ENCODE measurements around the gene ANXA2R. TPM values are rescaled to one million over a fixed set of nuclear protein-coding genes. Genes with fewer than 3 reads are reported as not detected.

Gene ANXA2R
- total and polyA plus RNA-seq, 9 of the 15 experiments (the other 6 are each of a cell fraction or from before 2014, with no cell fraction given) = 2.1 to 4.8 (median 3.4) TPM

DNA sequence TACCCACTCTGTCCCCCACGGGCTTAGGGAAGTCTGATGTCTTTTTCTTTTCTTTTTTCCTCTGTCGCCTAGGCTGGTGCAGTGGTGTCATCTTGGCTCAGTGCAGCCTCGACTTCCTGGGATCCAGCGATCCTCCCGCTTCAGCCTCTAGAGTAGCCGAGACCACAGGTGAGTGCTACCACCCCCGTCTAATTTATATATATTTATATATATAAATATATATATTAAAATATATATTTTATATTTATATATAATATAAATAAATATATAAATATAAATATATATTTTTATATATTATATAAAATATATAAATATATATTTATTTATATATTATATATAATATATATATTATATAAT, 3.3 kb upstream of the ANXA2R start (continued):
- TF ChIP-seq, protein P1, sequence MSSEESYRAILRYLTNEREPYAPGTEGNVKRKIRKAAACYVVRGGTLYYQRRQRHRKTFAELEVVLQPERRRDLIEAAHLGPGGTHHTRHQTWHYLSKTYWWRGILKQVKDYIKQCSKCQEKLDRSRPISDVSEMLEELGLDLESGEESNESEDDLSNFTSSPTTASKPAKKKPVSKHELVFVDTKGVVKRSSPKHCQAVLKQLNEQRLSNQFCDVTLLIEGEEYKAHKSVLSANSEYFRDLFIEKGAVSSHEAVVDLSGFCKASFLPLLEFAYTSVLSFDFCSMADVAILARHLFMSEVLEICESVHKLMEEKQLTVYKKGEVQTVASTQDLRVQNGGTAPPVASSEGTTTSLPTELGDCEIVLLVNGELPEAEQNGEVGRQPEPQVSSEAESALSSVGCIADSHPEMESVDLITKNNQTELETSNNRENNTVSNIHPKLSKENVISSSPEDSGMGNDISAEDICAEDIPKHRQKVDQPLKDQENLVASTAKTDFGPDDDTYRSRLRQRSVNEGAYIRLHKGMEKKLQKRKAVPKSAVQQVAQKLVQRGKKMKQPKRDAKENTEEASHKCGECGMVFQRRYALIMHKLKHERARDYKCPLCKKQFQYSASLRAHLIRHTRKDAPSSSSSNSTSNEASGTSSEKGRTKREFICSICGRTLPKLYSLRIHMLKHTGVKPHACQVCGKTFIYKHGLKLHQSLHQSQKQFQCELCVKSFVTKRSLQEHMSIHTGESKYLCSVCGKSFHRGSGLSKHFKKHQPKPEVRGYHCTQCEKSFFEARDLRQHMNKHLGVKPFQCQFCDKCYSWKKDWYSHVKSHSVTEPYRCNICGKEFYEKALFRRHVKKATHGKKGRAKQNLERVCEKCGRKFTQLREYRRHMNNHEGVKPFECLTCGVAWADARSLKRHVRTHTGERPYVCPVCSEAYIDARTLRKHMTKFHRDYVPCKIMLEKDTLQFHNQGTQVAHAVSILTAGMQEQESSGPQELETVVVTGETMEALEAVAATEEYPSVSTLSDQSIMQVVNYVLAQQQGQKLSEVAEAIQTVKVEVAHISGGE (CRISPR knock-in tag; IDR thresholded peaks at IDR 0.05) = no peak
- TF ChIP-seq ASH1L (IDR thresholded peaks at IDR 0.05; ENCODE audit: borderline replicate concordance, low read depth, partially characterized antibody) = peak; percentile 19
- TF ChIP-seq NELFE (IDR thresholded peaks at IDR 0.05; ENCODE audit: insufficient read depth, insufficient read length) = no peak
- peak; percentile 64; the same call in 1 of the 2 replicates for TF ChIP-seq SMARCA5 (IDR thresholded peaks at IDR 0.05)
- 0 out of 2 replicates have a peak, but pooled peaks have one; percentile 44 for TF ChIP-seq ZEB2 (IDR thresholded peaks at IDR 0.05)
- TF ChIP-seq ZFP36 (IDR thresholded peaks at IDR 0.05; ENCODE audit: low read depth, low read length, partially characterized antibody) = peak; percentile 0
- peak; percentile 87 for TF ChIP-seq NFATC3 (IDR thresholded peaks at IDR 0.05)
- TF ChIP-seq THRAP3 (IDR thresholded peaks at IDR 0.05; ENCODE audit: borderline replicate concordance) = 0 out of 2 replicates have a peak, but pooled peaks have one; percentile 10
- no peak; the same call in 1 of the 2 replicates for TF ChIP-seq TRIM28 (IDR thresholded peaks at IDR 0.05)
- TF ChIP-seq HDAC2 (IDR thresholded peaks at IDR 0.05) = 0 out of 2 replicates have a peak, but pooled peaks have one; percentile 68
- TF ChIP-seq, protein P2, sequence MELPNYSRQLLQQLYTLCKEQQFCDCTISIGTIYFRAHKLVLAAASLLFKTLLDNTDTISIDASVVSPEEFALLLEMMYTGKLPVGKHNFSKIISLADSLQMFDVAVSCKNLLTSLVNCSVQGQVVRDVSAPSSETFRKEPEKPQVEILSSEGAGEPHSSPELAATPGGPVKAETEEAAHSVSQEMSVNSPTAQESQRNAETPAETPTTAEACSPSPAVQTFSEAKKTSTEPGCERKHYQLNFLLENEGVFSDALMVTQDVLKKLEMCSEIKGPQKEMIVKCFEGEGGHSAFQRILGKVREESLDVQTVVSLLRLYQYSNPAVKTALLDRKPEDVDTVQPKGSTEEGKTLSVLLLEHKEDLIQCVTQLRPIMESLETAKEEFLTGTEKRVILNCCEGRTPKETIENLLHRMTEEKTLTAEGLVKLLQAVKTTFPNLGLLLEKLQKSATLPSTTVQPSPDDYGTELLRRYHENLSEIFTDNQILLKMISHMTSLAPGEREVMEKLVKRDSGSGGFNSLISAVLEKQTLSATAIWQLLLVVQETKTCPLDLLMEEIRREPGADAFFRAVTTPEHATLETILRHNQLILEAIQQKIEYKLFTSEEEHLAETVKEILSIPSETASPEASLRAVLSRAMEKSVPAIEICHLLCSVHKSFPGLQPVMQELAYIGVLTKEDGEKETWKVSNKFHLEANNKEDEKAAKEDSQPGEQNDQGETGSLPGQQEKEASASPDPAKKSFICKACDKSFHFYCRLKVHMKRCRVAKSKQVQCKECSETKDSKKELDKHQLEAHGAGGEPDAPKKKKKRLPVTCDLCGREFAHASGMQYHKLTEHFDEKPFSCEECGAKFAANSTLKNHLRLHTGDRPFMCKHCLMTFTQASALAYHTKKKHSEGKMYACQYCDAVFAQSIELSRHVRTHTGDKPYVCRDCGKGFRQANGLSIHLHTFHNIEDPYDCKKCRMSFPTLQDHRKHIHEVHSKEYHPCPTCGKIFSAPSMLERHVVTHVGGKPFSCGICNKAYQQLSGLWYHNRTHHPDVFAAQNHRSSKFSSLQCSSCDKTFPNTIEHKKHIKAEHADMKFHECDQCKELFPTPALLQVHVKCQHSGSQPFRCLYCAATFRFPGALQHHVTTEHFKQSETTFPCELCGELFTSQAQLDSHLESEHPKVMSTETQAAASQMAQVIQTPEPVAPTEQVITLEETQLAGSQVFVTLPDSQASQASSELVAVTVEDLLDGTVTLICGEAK (IDR thresholded peaks at IDR 0.05) = peak; percentile 63; the same call in 1 of the 2 replicates
- TF ChIP-seq, protein P2 (CRISPR knock-in tag; IDR thresholded peaks at IDR 0.05) = no peak
- TF ChIP-seq, protein P3, sequence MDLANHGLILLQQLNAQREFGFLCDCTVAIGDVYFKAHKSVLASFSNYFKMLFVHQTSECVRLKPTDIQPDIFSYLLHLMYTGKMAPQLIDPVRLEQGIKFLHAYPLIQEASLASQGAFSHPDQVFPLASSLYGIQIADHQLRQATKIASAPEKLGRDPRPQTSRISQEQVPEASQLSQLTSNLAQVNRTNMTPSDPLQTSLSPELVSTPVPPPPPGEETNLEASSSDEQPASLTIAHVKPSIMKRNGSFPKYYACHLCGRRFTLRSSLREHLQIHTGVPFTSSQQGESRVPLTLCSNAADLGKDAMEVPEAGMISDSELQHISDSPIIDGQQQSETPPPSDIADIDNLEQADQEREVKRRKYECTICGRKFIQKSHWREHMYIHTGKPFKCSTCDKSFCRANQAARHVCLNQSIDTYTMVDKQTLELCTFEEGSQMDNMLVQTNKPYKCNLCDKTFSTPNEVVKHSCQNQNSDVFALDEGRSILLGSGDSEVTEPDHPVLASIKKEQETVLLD (IDR thresholded peaks at IDR 0.05) = 0 out of 2 replicates have a peak, but pooled peaks have one; percentile 71
- TF ChIP-seq HEY1 (CRISPR knock-in tag; IDR thresholded peaks at IDR 0.05; ENCODE audit: borderline replicate concordance) = 0 out of 2 replicates have a peak, but pooled peaks have one; percentile 60
- TF ChIP-seq GATA2 (CRISPR knock-in tag; IDR thresholded peaks at IDR 0.05) = no peak
- 0 out of 2 replicates have a peak, but pooled peaks have one; percentile 3 for TF ChIP-seq KAT7 (CRISPR knock-in tag; IDR thresholded peaks at IDR 0.05; ENCODE audit: borderline replicate concordance)

Measured in K562 (cell line).